Activated CD8-positive, alpha-beta memory T cell treated with anti-CD3 and anti-CD28 coated beads, Interleukin-2, amount 10 ng/mL, durations not matched to agents 7 days and 5 days (primary cell): ENCODE results near the gene LIX1L. TPM values are rescaled to one million over a fixed set of nuclear protein-coding genes. Genes with fewer than 3 reads are reported as not detected.
"Not testable (repeated sequence)": the region's sequence is repeated elsewhere in the genome, so short reads cannot be mapped to it uniquely, and the experiment has no call there.

Experiments used
- ATAC-seq: fragments of 150-1000 bp; cut with Tn5 transposase; one replicate; pipeline ENCODE4 v1.10.0; 2021; ENCODE audit warnings: moderate library complexity
- CTCF ChIA-PET: fragments of 350-600 bp; sonication (Branson Sonifier 250); formaldehyde crosslinking; loops from one replicate; lab custom pipeline; 2021; ENCODE audit warnings: antibody characterized with exemption; lab: Charles Lee
- DNase-seq: peaks from one replicate; pipeline ENCODE4 v3.0.0-alpha.2; 2020
- H3K27ac Mint-ChIP-seq: one replicate; pipeline ENCODE4 v1.8.0; 2021; ENCODE audit warnings: mild to moderate bottlenecking, mixed read lengths
- H3K27me3 Mint-ChIP-seq: one replicate; pipeline ENCODE4 v1.8.0; 2021; ENCODE audit warnings: mixed read lengths
- H3K36me3 Mint-ChIP-seq: one replicate; pipeline ENCODE4 v1.8.0; 2021; ENCODE audit warnings: mild to moderate bottlenecking, mixed read lengths
- H3K4me1 Mint-ChIP-seq: one replicate; pipeline ENCODE4 v1.8.0; 2021; ENCODE audit warnings: mixed read lengths
- H3K4me3 Mint-ChIP-seq: one replicate; pipeline ENCODE4 v1.8.0; 2021; ENCODE audit warnings: mild to moderate bottlenecking, moderate library complexity, mixed read lengths
- H3K9me3 Mint-ChIP-seq: one replicate; pipeline ENCODE4 v1.8.0; 2022; ENCODE audit warnings: low read depth, mixed read lengths
- total RNA-seq, 2 experiments: library from RNA; stranded (reverse); gene quantifications; one replicate each; pipeline ENCODE4 v1.2.3, GENCODE V29; 2021

The LIX1L gene
- total RNA-seq, 2 experiments from 2014 or later = 35.0 to 36.2 TPM

- Mint-ChIP-seq H3K4me1 (peaks cover 17% of the 10 kb centered on the region), H3K4me3 (no peak overlapping the region), H3K9me3 (no peaks in the 10 kb centered on the region), H3K27ac (no peak overlapping the region), H3K36me3 (peaks cover 24% of the 10 kb centered on the region), H3K27me3 (no peaks in the 10 kb centered on the region)
- no peak for ATAC-seq
- CTCF ChIA-PET = no interaction called here
- no peak for DNase-seq
These were observed 22.1 kb downstream of the LIX1L start for GRCh38 chr1:145935708-145936107.

- H3K9me3 Mint-ChIP-seq, ATAC-seq, H3K27me3 Mint-ChIP-seq: not testable (repeated sequence)
- Mint-ChIP-seq H3K4me1 (peaks cover 24% of the 10 kb centered on the region), H3K36me3 (peaks cover 24% of the 10 kb centered on the region), H3K27ac (peak overlapping the region; percentile 86), H3K4me3 (peak overlapping the region; percentile 32)
- DNase-seq = peak; percentile 54
- CTCF ChIA-PET = interaction anchor here (0.9 to 1.5 kb wide), 3 partner anchors 10 to 87 kb away, joined by 3 to 5 read pairs (median 3); partner anchors contain the start of genes LIX1L and NUDT17
These were observed 25.3 kb downstream of the LIX1L start for GRCh38 chr1:145932522-145933009.

GRCh38 chr1:145927916-145928643, 29.7 kb downstream of the LIX1L start:
- Mint-ChIP-seq H3K4me3 (no peak overlapping the region), H3K4me1 (peaks cover 30% of the 10 kb centered on the region), H3K9me3 (no peaks in the 10 kb centered on the region), H3K27me3 (no peaks in the 10 kb centered on the region), H3K27ac (no peak overlapping the region), H3K36me3 (peaks cover 12% of the 10 kb centered on the region)
- DNase-seq (no peak), ATAC-seq (no peak)
- CTCF ChIA-PET = interaction anchor here (0.9 to 3.0 kb wide), 16 partner anchors 10 to 106 kb away, joined by 3 to 30 read pairs (median 7); partner anchors contain the start of genes ANKRD34A, ITGA10, LIX1L and NUDT17

GRCh38 chr1:145927063-145927886, 30.5 kb downstream of the LIX1L start, which contains the start of gene RBM8A:
Gene RBM8A (minus strand): TSS chr1:145927484. CDS start chr1:145927426, 58 bp downstream.
- ATAC-seq (peak; percentile 97), DNase-seq (peak; percentile 99)
- CTCF ChIA-PET = interaction anchor here (0.9 to 3.0 kb wide), 17 partner anchors 9 to 107 kb away, joined by 3 to 30 read pairs (median 7); partner anchors contain the start of genes ANKRD34A, ITGA10, LIX1L and NUDT17
- H3K9me3 Mint-ChIP-seq = no peaks in the 10 kb centered on the region
- no peaks in the 10 kb centered on the region for H3K27me3 Mint-ChIP-seq
- H3K27ac Mint-ChIP-seq = no peak within 1 kb of the TSS
- H3K4me3 Mint-ChIP-seq = no peak within 1 kb of the TSS
- H3K4me1 Mint-ChIP-seq = peaks cover 22% of the 10 kb centered on the region
- H3K36me3 Mint-ChIP-seq = peaks cover 13% of the 10 kb centered on the region

GRCh38 chr1:145926686-145927062, 31.1 kb downstream of the LIX1L start:
- Mint-ChIP-seq H3K36me3 (peaks cover 11% of the 10 kb centered on the region), H3K27ac (no peak overlapping the region), H3K9me3 (no peaks in the 10 kb centered on the region), H3K4me1 (peaks cover 18% of the 10 kb centered on the region), H3K27me3 (no peaks in the 10 kb centered on the region), H3K4me3 (no peak overlapping the region)
- ATAC-seq (peak; percentile 40), DNase-seq (peak; percentile 74)
- CTCF ChIA-PET = interaction anchor here (1.0 to 3.0 kb wide), 11 partner anchors 16 to 86 kb away, joined by 3 to 30 read pairs (median 8); partner anchors contain the start of genes ANKRD34A, ITGA10, LIX1L and NUDT17

- H3K36me3 Mint-ChIP-seq = peaks cover 6% of the 10 kb centered on the region
- H3K27me3 Mint-ChIP-seq = no peaks in the 10 kb centered on the region
- CTCF ChIA-PET = interaction anchor here (2.1 kb wide), 1 partner anchor 12 kb away, joined by 12 read pairs; the partner anchor contains the start of gene ITGA10
- ATAC-seq = no peak
- no peak overlapping the region for H3K27ac Mint-ChIP-seq
- H3K4me1 Mint-ChIP-seq = peaks cover 37% of the 10 kb centered on the region
- no peaks in the 10 kb centered on the region for H3K9me3 Mint-ChIP-seq
- H3K4me3 Mint-ChIP-seq = no peak overlapping the region
- DNase-seq = no peak
These were observed 35.6 kb downstream of the LIX1L start for GRCh38 chr1:145922266-145922665.

- CTCF ChIA-PET = interaction anchor here (14.6 kb wide), 1 partner anchor 73 kb away, joined by 184 read pairs; the partner anchor contains the start of gene NUDT17
These were observed 37.5 kb downstream of the LIX1L start for GRCh38 chr1:145920297-145920696.

GRCh38 chr1:145918992-145919939, 38.6 kb downstream of the LIX1L start:
- DNase-seq (peak; percentile 62), ATAC-seq (peak; percentile 91)
- H3K9me3 Mint-ChIP-seq = no peaks in the 10 kb centered on the region
- CTCF ChIA-PET = interaction anchor here (0.9 to 14.6 kb wide), 9 partner anchors 8 to 72 kb away, joined by 3 to 184 read pairs (median 5); partner anchors contain the start of genes ANKRD34A, ITGA10, LIX1L and NUDT17
- H3K36me3 Mint-ChIP-seq = peaks cover 22% of the 10 kb centered on the region
- no peaks in the 10 kb centered on the region for H3K27me3 Mint-ChIP-seq
- peak overlapping the region; percentile 95 for H3K27ac Mint-ChIP-seq
- peaks cover 40% of the 10 kb centered on the region for H3K4me1 Mint-ChIP-seq
- H3K4me3 Mint-ChIP-seq = peak overlapping the region; percentile 91

More at GRCh38 chr1:145920297-145920696, 37.5 kb downstream of the LIX1L start:
- not testable (repeated sequence) for DNase-seq, ATAC-seq, H3K27me3 Mint-ChIP-seq, H3K9me3 Mint-ChIP-seq
- Mint-ChIP-seq H3K4me1 (peaks cover 36% of the 10 kb centered on the region), H3K27ac (peak overlapping the region; percentile 38), H3K4me3 (peak overlapping the region; percentile 91), H3K36me3 (peaks cover 17% of the 10 kb centered on the region)

GRCh38 chr1:145918144-145918991, 39.4 kb downstream of the LIX1L start, which contains the start of gene PEX11B:
Gene PEX11B (minus strand): TSS chr1:145918717. CDS start chr1:145918688, 29 bp downstream.
- Mint-ChIP-seq H3K36me3 (peaks cover 25% of the 10 kb centered on the region), H3K4me1 (peaks cover 42% of the 10 kb centered on the region), H3K4me3 (peak within 1 kb of the TSS; percentile 91), H3K9me3 (no peaks in the 10 kb centered on the region), H3K27ac (peak within 1 kb of the TSS; percentile 95), H3K27me3 (no peaks in the 10 kb centered on the region)
- ATAC-seq (peak; percentile 93), DNase-seq (peak; percentile 94)
- CTCF ChIA-PET = interaction anchor here (1.0 to 14.6 kb wide), 8 partner anchors 9 to 71 kb away, joined by 3 to 184 read pairs (median 7); partner anchors contain the start of genes ITGA10, LIX1L, NUDT17 and PIAS3

- Mint-ChIP-seq H3K4me1 (peaks cover 45% of the 10 kb centered on the region), H3K27ac (peak overlapping the region; percentile 95), H3K36me3 (peaks cover 22% of the 10 kb centered on the region), H3K9me3 (no peaks in the 10 kb centered on the region), H3K27me3 (no peaks in the 10 kb centered on the region), H3K4me3 (peak overlapping the region; percentile 91)
- DNase-seq = no peak
- CTCF ChIA-PET = interaction anchor here (2.4 to 14.6 kb wide), 3 partner anchors 8 to 71 kb away, joined by 11 to 184 read pairs (median 22); partner anchors contain the start of genes ITGA10, NUDT17 and RBM8A
- no peak for ATAC-seq
These were observed 40.2 kb downstream of the LIX1L start for GRCh38 chr1:145917595-145917994.

GRCh38 chr1:145916745-145917144, 41.1 kb downstream of the LIX1L start:
- DNase-seq (no peak), ATAC-seq (no peak)
- H3K4me3 Mint-ChIP-seq = peak overlapping the region; percentile 28
- peaks cover 46% of the 10 kb centered on the region for H3K4me1 Mint-ChIP-seq
- no peak overlapping the region for H3K27ac Mint-ChIP-seq
- H3K27me3 Mint-ChIP-seq = no peaks in the 10 kb centered on the region
- CTCF ChIA-PET = interaction anchor here (3.6 to 14.6 kb wide), 2 partner anchors 7 to 70 kb away, joined by 22 to 184 read pairs; partner anchors contain the start of genes ITGA10 and NUDT17
- H3K9me3 Mint-ChIP-seq = no peaks in the 10 kb centered on the region
- H3K36me3 Mint-ChIP-seq = peaks cover 27% of the 10 kb centered on the region
